Bronchial epithelial cell (primary cell): Measurements from ENCODE around the gene CCDC192. TPM values are rescaled to one million over a fixed set of nuclear protein-coding genes. Genes with fewer than 3 reads are reported as not detected.

ENCODE experiments used
- DNase-seq: peaks from one replicate; pipeline ENCODE4 v3.0.0-alpha.2; 2010; ENCODE audit warnings: low read depth
- FAIRE-seq: peaks from 2 replicates; lab custom pipeline; 2011; peaks lifted over from hg19 to GRCh38; lab: Jason Lieb, UNC
- H3K27me3 ChIP-seq: 2 replicates; pipeline ENCODE4 v1.5.1; 2011; ENCODE audit warnings: low read length; ENCODE audit not compliant: control insufficient read depth, insufficient read depth
- H3K36me3 ChIP-seq: 2 replicates; pipeline ENCODE4 v1.5.1; 2011; ENCODE audit warnings: low read length; ENCODE audit not compliant: control insufficient read depth, insufficient read depth
- H3K4me3 ChIP-seq: 2 replicates; pipeline ENCODE4 v1.5.1; 2011; ENCODE audit warnings: mild to moderate bottlenecking, low read depth, low read length, control low read depth
- total RNA-seq: library from RNA; depleted of rRNA; stranded (reverse); fragments of >200 nt; gene quantifications from 2 replicates; pipeline ENCODE4 v1.2.1, GENCODE V29; 2014
- TF ChIP-seq, protein P1 (sequence below): IDR thresholded peaks from 2 replicates; pipeline ENCODE4 v1.5.1; 2011; ENCODE audit warnings: mild to moderate bottlenecking, moderate library complexity, low read length, control low read depth, inconsistent platforms; ENCODE audit not compliant: insufficient read depth, severe bottlenecking

The CCDC192 gene
- total RNA-seq, 1 donor from 2014 or later, result not detected

DNA sequence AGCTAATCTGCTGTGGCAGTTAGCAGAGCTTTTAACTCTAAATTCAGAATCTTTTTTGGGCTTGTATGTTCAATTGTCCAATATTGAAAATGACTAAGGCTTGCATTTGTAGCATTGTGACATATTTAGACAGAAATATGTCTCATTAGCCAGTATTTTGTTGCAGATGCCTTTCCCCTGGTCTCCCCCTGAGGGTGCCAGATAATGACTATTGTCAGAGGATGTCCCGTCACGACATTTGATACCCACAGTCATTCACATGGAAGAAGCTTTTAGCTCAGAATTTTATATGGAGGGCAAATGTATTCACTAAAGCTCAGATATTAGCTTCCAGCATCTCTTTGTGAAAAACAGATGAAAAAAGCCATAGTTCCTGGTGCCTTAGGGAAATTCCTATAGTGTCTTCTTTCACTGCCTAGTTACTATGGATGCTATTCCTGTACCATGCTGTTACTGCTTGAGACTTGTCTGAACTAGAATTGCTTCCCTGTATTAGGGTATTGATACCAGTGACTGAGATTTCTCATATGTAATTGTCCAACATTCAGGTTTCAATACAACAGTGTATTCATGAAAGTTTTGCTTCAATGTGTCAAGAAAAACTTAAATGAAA, 96.2 kb downstream of the CCDC192 start:
- TF ChIP-seq, protein P1, sequence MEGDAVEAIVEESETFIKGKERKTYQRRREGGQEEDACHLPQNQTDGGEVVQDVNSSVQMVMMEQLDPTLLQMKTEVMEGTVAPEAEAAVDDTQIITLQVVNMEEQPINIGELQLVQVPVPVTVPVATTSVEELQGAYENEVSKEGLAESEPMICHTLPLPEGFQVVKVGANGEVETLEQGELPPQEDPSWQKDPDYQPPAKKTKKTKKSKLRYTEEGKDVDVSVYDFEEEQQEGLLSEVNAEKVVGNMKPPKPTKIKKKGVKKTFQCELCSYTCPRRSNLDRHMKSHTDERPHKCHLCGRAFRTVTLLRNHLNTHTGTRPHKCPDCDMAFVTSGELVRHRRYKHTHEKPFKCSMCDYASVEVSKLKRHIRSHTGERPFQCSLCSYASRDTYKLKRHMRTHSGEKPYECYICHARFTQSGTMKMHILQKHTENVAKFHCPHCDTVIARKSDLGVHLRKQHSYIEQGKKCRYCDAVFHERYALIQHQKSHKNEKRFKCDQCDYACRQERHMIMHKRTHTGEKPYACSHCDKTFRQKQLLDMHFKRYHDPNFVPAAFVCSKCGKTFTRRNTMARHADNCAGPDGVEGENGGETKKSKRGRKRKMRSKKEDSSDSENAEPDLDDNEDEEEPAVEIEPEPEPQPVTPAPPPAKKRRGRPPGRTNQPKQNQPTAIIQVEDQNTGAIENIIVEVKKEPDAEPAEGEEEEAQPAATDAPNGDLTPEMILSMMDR, result no peak
- DNase-seq, result peak; percentile 51
- H3K27me3 ChIP-seq, result no peaks in the 10 kb centered on the region
- H3K4me3 ChIP-seq, result no peak overlapping the region
- no peak for FAIRE-seq
- no peaks in the 10 kb centered on the region for H3K36me3 ChIP-seq

DNA sequence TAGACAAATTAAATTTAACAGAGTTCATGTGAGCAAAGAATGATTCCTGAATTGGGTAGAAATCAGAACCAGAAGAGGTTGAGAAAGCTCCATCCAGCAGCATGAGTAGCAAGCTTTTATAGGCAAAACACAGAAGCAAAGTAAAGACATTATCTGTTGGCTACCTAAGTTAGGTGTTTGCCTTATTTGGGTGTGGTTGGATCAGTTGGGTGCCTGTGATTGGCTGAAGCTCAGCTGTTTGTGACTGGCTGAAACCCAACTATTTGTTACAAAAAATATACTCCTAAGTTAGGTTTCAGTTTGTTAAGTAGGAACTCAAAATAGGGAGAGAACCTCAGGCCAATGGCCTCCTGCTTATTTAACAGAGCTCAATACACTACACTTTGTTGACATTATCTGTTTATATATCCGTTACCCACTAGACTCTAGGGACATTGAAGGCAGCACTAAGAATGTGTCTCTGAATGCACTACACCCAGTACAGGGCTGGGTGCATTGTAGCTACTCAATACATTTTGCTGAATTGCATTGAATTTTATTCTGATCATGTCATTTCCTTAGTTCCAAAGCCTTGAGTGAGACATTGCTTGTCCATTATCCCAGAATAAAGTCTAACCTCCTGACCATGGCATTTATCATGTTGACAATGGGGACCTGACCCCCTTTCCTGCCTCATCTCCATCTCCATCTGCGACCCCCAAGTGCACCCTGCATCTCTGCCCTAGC, 98.7 kb downstream of the CCDC192 start:
- H3K36me3 ChIP-seq, result no peaks in the 10 kb centered on the region
- no peak for FAIRE-seq
- TF ChIP-seq, protein P1, result no peak
- H3K27me3 ChIP-seq, result no peaks in the 10 kb centered on the region
- no peak overlapping the region for H3K4me3 ChIP-seq
- peak; percentile 65 for DNase-seq

DNA sequence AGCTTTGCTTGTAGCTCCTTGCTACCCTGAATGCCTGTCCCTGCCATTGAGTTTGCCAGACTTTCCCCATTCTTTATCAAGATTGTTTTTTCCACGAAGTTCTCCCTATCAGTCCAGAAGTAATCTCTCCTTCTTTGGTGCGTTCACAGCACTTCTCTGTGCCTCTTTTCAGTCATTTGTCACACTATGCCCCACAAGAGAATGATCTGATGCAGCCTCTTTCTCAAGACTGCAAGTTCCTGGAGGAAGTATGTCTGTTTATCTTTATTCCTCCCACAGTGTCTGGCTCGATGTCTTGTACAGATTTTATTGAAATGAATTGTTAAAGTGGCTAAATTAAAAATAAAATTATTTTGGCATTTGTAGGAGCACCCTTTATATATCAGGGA, 99.3 kb downstream of the CCDC192 start:
- no peak for DNase-seq
- Histone ChIP-seq H3K36me3 (no peaks in the 10 kb centered on the region), H3K27me3 (no peaks in the 10 kb centered on the region), H3K4me3 (no peak overlapping the region)
- no peak for FAIRE-seq
- TF ChIP-seq, protein P1, result no peak

DNA sequence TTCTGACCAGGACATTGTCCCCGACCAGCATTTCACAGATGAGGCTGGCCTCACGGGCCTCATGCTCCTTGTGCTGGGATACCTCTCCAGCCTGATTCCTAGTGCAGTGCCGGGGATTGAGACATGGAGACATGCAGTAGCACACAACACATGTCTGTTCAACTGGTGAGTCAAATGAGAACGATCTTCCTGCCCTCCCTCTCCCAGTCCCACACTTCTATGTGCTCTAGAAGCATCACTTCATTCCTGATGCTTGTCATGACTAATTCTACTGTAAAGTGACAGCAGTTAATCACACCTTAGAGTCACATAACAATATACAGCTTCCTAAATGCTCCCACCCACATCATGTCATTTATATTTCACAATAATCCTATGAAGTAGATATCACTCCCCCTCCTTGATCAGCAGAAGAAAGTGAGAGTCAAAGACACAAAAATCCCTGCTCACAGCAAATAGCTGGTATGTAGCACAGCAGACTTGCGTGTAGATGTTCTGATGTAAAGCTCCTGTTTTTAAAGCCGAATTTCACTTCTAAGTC, 101.8 kb downstream of the CCDC192 start:
- Histone ChIP-seq H3K4me3 (no peak overlapping the region), H3K27me3 (no peaks in the 10 kb centered on the region), H3K36me3 (no peaks in the 10 kb centered on the region)
- TF ChIP-seq, protein P1, result no peak
- FAIRE-seq (peak; percentile 84), DNase-seq (peak; percentile 80)

DNA sequence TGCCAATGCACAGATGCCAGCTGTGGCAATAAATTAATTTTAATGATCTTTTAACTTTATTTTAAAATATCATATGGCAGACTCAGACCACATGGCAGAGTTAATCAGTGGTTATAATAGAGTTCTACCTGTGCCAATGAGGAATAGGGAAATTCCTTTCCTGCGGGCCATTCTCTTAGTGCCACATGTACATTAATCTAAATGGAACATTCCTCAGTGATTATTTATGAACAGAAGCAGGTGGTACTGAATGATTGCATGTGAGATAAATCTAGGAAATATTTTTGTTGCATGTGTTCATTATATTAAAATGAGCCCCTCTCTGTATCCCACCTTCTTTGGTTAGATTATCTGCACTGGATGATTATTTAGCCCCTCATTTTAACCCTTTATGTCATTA, 102.3 kb downstream of the CCDC192 start:
- H3K27me3 ChIP-seq, result no peaks in the 10 kb centered on the region
- no peak for DNase-seq
- FAIRE-seq, result no peak
- H3K36me3 ChIP-seq, result no peaks in the 10 kb centered on the region
- TF ChIP-seq, protein P1, result no peak
- H3K4me3 ChIP-seq, result no peak overlapping the region
